Measurements from ENCODE around the gene CNGB1.
"Not testable (repeated sequence)": the region's sequence is repeated elsewhere in the genome, so short reads cannot be mapped to it uniquely, and the experiment has no call there.

CNGB1 gene

GRCh38 chr16:57887711-57888110, 83.2 kb downstream of the CNGB1 start:
- no peak overlapping the region for H3K4me3 ChIP-seq (ENCODE audit: low read length)
- peaks cover 57% of the 10 kb centered on the region for H3K27me3 ChIP-seq (ENCODE audit: control insufficient read depth, insufficient read depth, low read length)
- H3K9me3 ChIP-seq (replicated peaks; ENCODE audit: low read length): no peaks in the 10 kb centered on the region
- no peak overlapping the region for H3K4me2 ChIP-seq (ENCODE audit: low read length)
- H3K36me3 ChIP-seq (ENCODE audit: insufficient read depth, low read length): no peaks in the 10 kb centered on the region
- no peak overlapping the region for H3K9ac ChIP-seq (ENCODE audit: low read depth, low read length)
- H3K4me1 ChIP-seq (ENCODE audit: control insufficient read depth, insufficient read depth, low read length): peaks cover 31% of the 10 kb centered on the region

- Histone ChIP-seq H3K4me1 (ENCODE audit: control insufficient read depth, insufficient read depth, low read length) (peaks cover 25% of the 10 kb centered on the region), H3K27me3 (ENCODE audit: control insufficient read depth, insufficient read depth, low read length) (peaks cover 67% of the 10 kb centered on the region), H3K4me2 (ENCODE audit: low read length) (no peak overlapping the region), H3K36me3 (ENCODE audit: insufficient read depth, low read length) (no peaks in the 10 kb centered on the region), H3K4me3 (ENCODE audit: low read length) (no peak overlapping the region), H3K9me3 (replicated peaks; ENCODE audit: low read length) (no peaks in the 10 kb centered on the region), H3K9ac (ENCODE audit: low read depth, low read length) (no peak overlapping the region)
Measured at GRCh38 chr16:57886427-57886826, 84.5 kb downstream of the CNGB1 start.

GRCh38 chr16:57884655-57885133, 86.2 kb downstream of the CNGB1 start:
- Histone ChIP-seq H3K9me3 (replicated peaks; ENCODE audit: low read length) (no peaks in the 10 kb centered on the region), H3K36me3 (ENCODE audit: insufficient read depth, low read length) (no peaks in the 10 kb centered on the region), H3K27me3 (ENCODE audit: control insufficient read depth, insufficient read depth, low read length) (peaks cover 69% of the 10 kb centered on the region), H3K4me3 (ENCODE audit: low read length) (no peak overlapping the region), H3K4me2 (ENCODE audit: low read length) (no peak overlapping the region), H3K9ac (ENCODE audit: low read depth, low read length) (no peak overlapping the region), H3K4me1 (ENCODE audit: control insufficient read depth, insufficient read depth, low read length) (peaks cover 9% of the 10 kb centered on the region)

GRCh38 chr16:57883953-57884654, 86.8 kb downstream of the CNGB1 start:
- Histone ChIP-seq H3K4me3 (ENCODE audit: low read length) (no peak overlapping the region), H3K36me3 (ENCODE audit: insufficient read depth, low read length) (no peaks in the 10 kb centered on the region), H3K9ac (ENCODE audit: low read depth, low read length) (no peak overlapping the region), H3K27me3 (ENCODE audit: control insufficient read depth, insufficient read depth, low read length) (peaks cover 67% of the 10 kb centered on the region), H3K9me3 (replicated peaks; ENCODE audit: low read length) (no peaks in the 10 kb centered on the region), H3K4me1 (ENCODE audit: control insufficient read depth, insufficient read depth, low read length) (peaks cover 8% of the 10 kb centered on the region), H3K4me2 (ENCODE audit: low read length) (no peak overlapping the region)

- Histone ChIP-seq H3K4me3 (ENCODE audit: low read length) (no peak overlapping the region), H3K4me1 (ENCODE audit: control insufficient read depth, insufficient read depth, low read length) (peaks cover 8% of the 10 kb centered on the region), H3K27me3 (ENCODE audit: control insufficient read depth, insufficient read depth, low read length) (peaks cover 73% of the 10 kb centered on the region), H3K4me2 (ENCODE audit: low read length) (no peak overlapping the region), H3K36me3 (ENCODE audit: insufficient read depth, low read length) (no peaks in the 10 kb centered on the region), H3K9ac (ENCODE audit: low read depth, low read length) (no peak overlapping the region), H3K9me3 (replicated peaks; ENCODE audit: low read length) (no peaks in the 10 kb centered on the region)
Measured at GRCh38 chr16:57883480-57883879, 87.4 kb downstream of the CNGB1 start.

GRCh38 chr16:57882792-57883191, 88.1 kb downstream of the CNGB1 start:
- Histone ChIP-seq H3K4me2 (ENCODE audit: low read length) (no peak overlapping the region), H3K4me3 (ENCODE audit: low read length) (no peak overlapping the region), H3K9ac (ENCODE audit: low read depth, low read length) (no peak overlapping the region), H3K9me3 (replicated peaks; ENCODE audit: low read length) (no peaks in the 10 kb centered on the region), H3K27me3 (ENCODE audit: control insufficient read depth, insufficient read depth, low read length) (peaks cover 71% of the 10 kb centered on the region), H3K36me3 (ENCODE audit: insufficient read depth, low read length) (no peaks in the 10 kb centered on the region), H3K4me1 (ENCODE audit: control insufficient read depth, insufficient read depth, low read length) (peaks cover 8% of the 10 kb centered on the region)

- H3K9me3 ChIP-seq (replicated peaks; ENCODE audit: low read length): no peaks in the 10 kb centered on the region
- H3K4me3 ChIP-seq (ENCODE audit: low read length): no peak overlapping the region
- H3K4me2 ChIP-seq (ENCODE audit: low read length): no peak overlapping the region
- no peaks in the 10 kb centered on the region for H3K36me3 ChIP-seq (ENCODE audit: insufficient read depth, low read length)
- peaks cover 65% of the 10 kb centered on the region for H3K27me3 ChIP-seq (ENCODE audit: control insufficient read depth, insufficient read depth, low read length)
- peaks cover 8% of the 10 kb centered on the region for H3K4me1 ChIP-seq (ENCODE audit: control insufficient read depth, insufficient read depth, low read length)
- H3K9ac ChIP-seq (ENCODE audit: low read depth, low read length): no peak overlapping the region
Measured at GRCh38 chr16:57882206-57882605, 88.7 kb downstream of the CNGB1 start.

- Histone ChIP-seq H3K9ac (ENCODE audit: low read depth, low read length) (no peak overlapping the region), H3K4me1 (ENCODE audit: control insufficient read depth, insufficient read depth, low read length) (peaks cover 8% of the 10 kb centered on the region), H3K27me3 (ENCODE audit: control insufficient read depth, insufficient read depth, low read length) (peaks cover 39% of the 10 kb centered on the region), H3K4me2 (ENCODE audit: low read length) (no peak overlapping the region), H3K36me3 (ENCODE audit: insufficient read depth, low read length) (no peaks in the 10 kb centered on the region), H3K4me3 (ENCODE audit: low read length) (no peak overlapping the region), H3K9me3 (replicated peaks; ENCODE audit: low read length) (no peaks in the 10 kb centered on the region)
Measured at GRCh38 chr16:57878586-57878985, 92.3 kb downstream of the CNGB1 start.

- H3K36me3 ChIP-seq (ENCODE audit: insufficient read depth, low read length): no peaks in the 10 kb centered on the region
- H3K9ac ChIP-seq (ENCODE audit: low read depth, low read length): no peak overlapping the region
- H3K27me3 ChIP-seq (ENCODE audit: control insufficient read depth, insufficient read depth, low read length): peaks cover 24% of the 10 kb centered on the region
- peaks cover 8% of the 10 kb centered on the region for H3K4me1 ChIP-seq (ENCODE audit: control insufficient read depth, insufficient read depth, low read length)
- no peak overlapping the region for H3K4me2 ChIP-seq (ENCODE audit: low read length)
- H3K4me3 ChIP-seq (ENCODE audit: low read length): no peak overlapping the region
- no peaks in the 10 kb centered on the region for H3K9me3 ChIP-seq (replicated peaks; ENCODE audit: low read length)
Measured at GRCh38 chr16:57876210-57876609, 94.7 kb downstream of the CNGB1 start.

- Histone ChIP-seq H3K27me3 (ENCODE audit: control insufficient read depth, insufficient read depth, low read length) (peaks cover 23% of the 10 kb centered on the region), H3K9ac (ENCODE audit: low read depth, low read length) (no peak overlapping the region), H3K36me3 (ENCODE audit: insufficient read depth, low read length) (no peaks in the 10 kb centered on the region), H3K4me3 (ENCODE audit: low read length) (no peak overlapping the region), H3K4me2 (ENCODE audit: low read length) (no peak overlapping the region), H3K9me3 (replicated peaks; ENCODE audit: low read length) (no peaks in the 10 kb centered on the region), H3K4me1 (ENCODE audit: control insufficient read depth, insufficient read depth, low read length) (peaks cover 15% of the 10 kb centered on the region)
Measured at GRCh38 chr16:57875347-57875746, 95.6 kb downstream of the CNGB1 start.

GRCh38 chr16:57873218-57873617, 97.7 kb downstream of the CNGB1 start:
- H3K4me2 ChIP-seq (ENCODE audit: low read length): no peak overlapping the region
- no peaks in the 10 kb centered on the region for H3K9me3 ChIP-seq (replicated peaks; ENCODE audit: low read length)
- H3K4me3 ChIP-seq (ENCODE audit: low read length): no peak overlapping the region
- H3K27me3 ChIP-seq (ENCODE audit: control insufficient read depth, insufficient read depth, low read length): peaks cover 12% of the 10 kb centered on the region
- H3K36me3 ChIP-seq (ENCODE audit: insufficient read depth, low read length): no peaks in the 10 kb centered on the region
- no peak overlapping the region for H3K9ac ChIP-seq (ENCODE audit: low read depth, low read length)
- peaks cover 15% of the 10 kb centered on the region for H3K4me1 ChIP-seq (ENCODE audit: control insufficient read depth, insufficient read depth, low read length)

GRCh38 chr16:57872764-57873163, 98.2 kb downstream of the CNGB1 start:
- not testable (repeated sequence) for H3K9me3 ChIP-seq (replicated peaks; ENCODE audit: low read length); H3K9ac ChIP-seq (ENCODE audit: low read depth, low read length); H3K4me2 ChIP-seq (ENCODE audit: low read length); H3K27me3 ChIP-seq (ENCODE audit: control insufficient read depth, insufficient read depth, low read length); H3K4me3 ChIP-seq (ENCODE audit: low read length); H3K36me3 ChIP-seq (ENCODE audit: insufficient read depth, low read length)
- peaks cover 15% of the 10 kb centered on the region for H3K4me1 ChIP-seq (ENCODE audit: control insufficient read depth, insufficient read depth, low read length)

All from skeletal muscle satellite cell (primary cell).